Kidney epithelial cell (primary cell): ENCODE measurements around the gene TRABD2A. TPM values are rescaled to one million over a fixed set of nuclear protein-coding genes. Genes with fewer than 3 reads are reported as not detected.
"Not testable (repeated sequence)": the region's sequence is repeated elsewhere in the genome, so short reads cannot be mapped to it uniquely, and the experiment has no call there.

Source experiments
- DNase-seq: peaks from one replicate; pipeline ENCODE4 v3.0.0-alpha.2; 2010; ENCODE audit warnings: low read depth
- H3K27me3 ChIP-seq: 2 replicates; pipeline ENCODE4 v1.6.0; 2011; ENCODE audit warnings: low read length; ENCODE audit not compliant: control insufficient read depth, insufficient read depth
- H3K36me3 ChIP-seq: 2 replicates; pipeline ENCODE4 v1.5.1; 2011; ENCODE audit warnings: low read length; ENCODE audit not compliant: control insufficient read depth, insufficient read depth
- H3K4me3 ChIP-seq: 2 replicates; pipeline ENCODE4 v1.5.1; 2011; ENCODE audit warnings: low read depth, mild to moderate bottlenecking, control low read depth, low read length
- CTCF ChIP-seq: IDR thresholded peaks from 2 replicates; pipeline ENCODE4 v1.5.1; 2011; ENCODE audit warnings: mild to moderate bottlenecking, moderate library complexity, low read length, control low read depth, inconsistent platforms; ENCODE audit not compliant: insufficient read depth, poor library complexity, severe bottlenecking
- total RNA-seq: library from RNA; depleted of rRNA; stranded (reverse); fragments of >200 nt; gene quantifications from 2 replicates; pipeline ENCODE4 v1.2.3, GENCODE V29; 2015

The TRABD2A gene
- total RNA-seq, 1 donor from 2014 or later = 0.50 TPM

- no peaks in the 10 kb centered on the region for H3K27me3 ChIP-seq
- no peak overlapping the region for H3K4me3 ChIP-seq
- DNase-seq = no peak
- H3K36me3 ChIP-seq = no peaks in the 10 kb centered on the region
- no peak for TF ChIP-seq CTCF
Observed at GRCh38 chr2:84779781-84780180, 101.1 kb downstream of the TRABD2A start.

GRCh38 chr2:84778911-84779690 is 101.8 kb downstream of the TRABD2A start:
- DNase-seq = no peak
- Histone ChIP-seq H3K4me3 (no peak overlapping the region), H3K27me3 (no peaks in the 10 kb centered on the region), H3K36me3 (no peaks in the 10 kb centered on the region)
- TF ChIP-seq CTCF = no peak

- H3K36me3 ChIP-seq = no peaks in the 10 kb centered on the region
- no peaks in the 10 kb centered on the region for H3K27me3 ChIP-seq
- no peak overlapping the region for H3K4me3 ChIP-seq
- no peak for DNase-seq
- no peak for TF ChIP-seq CTCF
Observed at GRCh38 chr2:84776011-84776410, 104.9 kb downstream of the TRABD2A start.

GRCh38 chr2:84773562-84773961 is 107.3 kb downstream of the TRABD2A start:
- H3K27me3 ChIP-seq, H3K4me3 ChIP-seq, H3K36me3 ChIP-seq, DNase-seq: not testable (repeated sequence)

Other genes starting within 250 kb of the TRABD2A start
- 4,632 and 5,953 TPM in 2 replicates for gene TMSB10, start 24.6 kb upstream of the TRABD2A start, total RNA-seq
- gene KCMF1, start 90.1 kb upstream of the TRABD2A start, total RNA-seq = 97.6 and 102 TPM in 2 replicates